ENCODE results near the gene SCAPER. TPM values are rescaled to one million over a fixed set of nuclear protein-coding genes. Genes with fewer than 3 reads are reported as not detected.

The SCAPER gene
- total RNA-seq, 2 experiments from 2014 or later = 31.4 to 32.7 TPM

GRCh38 chr15:76844096-76844495, 61.0 kb downstream of the SCAPER start:
- no peaks in the 10 kb centered on the region for H3K9me3 Mint-ChIP-seq
- CTCF ChIA-PET = interaction anchor here (1.1 kb wide), 1 partner anchor 15 kb away, joined by 4 read pairs; no protein-coding TSS in a partner anchor
- intact Hi-C loops (cut with micrococcal nuclease) = no loop called here

GRCh38 chr15:76843269-76843668, 61.9 kb downstream of the SCAPER start:
- Mint-ChIP-seq H3K27ac (no peak overlapping the region), H3K4me3 (no peak overlapping the region), H3K4me1 (ENCODE audit: low read depth) (peaks cover 24% of the 10 kb centered on the region), H3K9me3 (no peaks in the 10 kb centered on the region), H3K27me3 (no peaks in the 10 kb centered on the region), H3K36me3 (ENCODE audit: low read depth) (peaks cover 13% of the 10 kb centered on the region)
- DNase-seq (no peak), ATAC-seq (no peak)
- ChIA-PET CTCF (interaction anchor here (1.1 kb wide), 1 partner anchor 16 kb away, joined by 4 read pairs; no protein-coding TSS in a partner anchor), POLR2A (interaction anchor here (0.6 kb wide), 1 partner anchor 20 kb away, joined by 3 read pairs; no protein-coding TSS in a partner anchor)
- intact Hi-C loops (cut with micrococcal nuclease) = no loop called here
- TF ChIP-seq CTCF (IDR thresholded peaks at IDR 0.05) = no peak

More at GRCh38 chr15:76844096-76844495, 61.0 kb downstream of the SCAPER start:
- POLR2A ChIA-PET = no interaction called here
- no peak for TF ChIP-seq CTCF (IDR thresholded peaks at IDR 0.05)
- H3K4me1 Mint-ChIP-seq (ENCODE audit: low read depth) = peaks cover 24% of the 10 kb centered on the region
- no peak overlapping the region for H3K4me3 Mint-ChIP-seq
- ATAC-seq = no peak
- H3K27ac Mint-ChIP-seq = no peak overlapping the region
- H3K36me3 Mint-ChIP-seq (ENCODE audit: low read depth) = peaks cover 8% of the 10 kb centered on the region
- H3K27me3 Mint-ChIP-seq = no peaks in the 10 kb centered on the region
- DNase-seq = no peak

- Mint-ChIP-seq H3K27me3 (no peaks in the 10 kb centered on the region), H3K9me3 (peaks cover 7% of the 10 kb centered on the region), H3K4me1 (ENCODE audit: low read depth) (peaks cover 18% of the 10 kb centered on the region), H3K4me3 (no peak overlapping the region), H3K36me3 (ENCODE audit: low read depth) (peaks cover 25% of the 10 kb centered on the region), H3K27ac (no peak overlapping the region)
- ATAC-seq (no peak), DNase-seq (no peak)
- CTCF ChIA-PET = interaction anchor here (1.1 kb wide), 1 partner anchor 323 kb away, joined by 4 read pairs; no protein-coding TSS in a partner anchor
- POLR2A ChIA-PET = no interaction called here
- intact Hi-C loops (cut with micrococcal nuclease) = no loop called here
- peak; percentile 73 for TF ChIP-seq CTCF (IDR thresholded peaks at IDR 0.05)
Measured at GRCh38 chr15:76840830-76841460, 64.2 kb downstream of the SCAPER start.

- Mint-ChIP-seq H3K36me3 (ENCODE audit: low read depth) (peaks cover 37% of the 10 kb centered on the region), H3K27me3 (no peaks in the 10 kb centered on the region), H3K27ac (no peak overlapping the region), H3K4me1 (ENCODE audit: low read depth) (peaks cover 14% of the 10 kb centered on the region), H3K4me3 (no peak overlapping the region), H3K9me3 (peaks cover 13% of the 10 kb centered on the region)
- TF ChIP-seq CTCF (IDR thresholded peaks at IDR 0.05) = no peak
- ChIA-PET CTCF (no interaction called here), POLR2A (no interaction called here)
- no peak for DNase-seq
- no peak for ATAC-seq
- intact Hi-C loops (cut with micrococcal nuclease) = no loop called here
Measured at GRCh38 chr15:76839173-76839572, 66.0 kb downstream of the SCAPER start.

GRCh38 chr15:76837474-76837873, 67.7 kb downstream of the SCAPER start:
- no peak for TF ChIP-seq CTCF (IDR thresholded peaks at IDR 0.05)
- H3K36me3 Mint-ChIP-seq (ENCODE audit: low read depth) = peaks cover 53% of the 10 kb centered on the region
- no peak overlapping the region for H3K4me3 Mint-ChIP-seq
- ChIA-PET CTCF (no interaction called here), POLR2A (no interaction called here)
- ATAC-seq (no peak), DNase-seq (no peak)
- H3K9me3 Mint-ChIP-seq = peaks cover 26% of the 10 kb centered on the region
- H3K27me3 Mint-ChIP-seq = no peaks in the 10 kb centered on the region
- peaks cover 9% of the 10 kb centered on the region for H3K4me1 Mint-ChIP-seq (ENCODE audit: low read depth)
- no peak overlapping the region for H3K27ac Mint-ChIP-seq
- intact Hi-C loops (cut with micrococcal nuclease) = no loop called here
